ENCODE results near the gene TMEM135.
"Not testable (repeated sequence)": the region's sequence is repeated elsewhere in the genome, so short reads cannot be mapped to it uniquely, and the experiment has no call there.

Gene TMEM135

DNA sequence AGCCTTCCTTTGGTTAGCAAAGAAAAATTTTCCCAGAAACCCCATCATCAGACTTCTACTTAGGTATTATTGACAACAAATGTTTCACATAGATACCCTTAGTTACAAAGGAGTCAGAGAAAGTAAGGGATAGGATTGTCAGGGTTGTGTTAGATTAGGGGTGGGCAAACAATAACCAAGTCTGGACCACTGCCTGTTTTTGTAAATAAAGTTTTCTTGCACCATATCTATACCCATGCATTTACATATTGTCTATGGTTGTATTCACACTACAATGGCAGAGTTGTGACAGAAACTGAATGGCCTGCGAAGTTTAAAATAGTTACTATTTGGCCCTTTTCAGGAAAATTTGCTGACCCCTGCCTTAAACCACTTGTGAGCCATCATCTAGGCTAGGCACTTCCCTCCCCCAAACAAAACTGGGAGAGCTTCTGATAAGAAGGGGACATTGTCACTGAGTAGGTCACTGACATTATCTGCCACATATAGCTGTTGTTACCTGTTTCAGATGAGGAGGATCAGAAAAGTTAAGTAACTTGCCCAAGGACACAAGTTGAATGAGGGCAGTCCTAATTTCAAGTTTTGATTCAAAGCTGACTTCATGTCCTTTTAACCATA, 40.7 kb upstream of the TMEM135 start:
- no peak overlapping the region for H3K4me3 ChIP-seq (ENCODE audit: low read depth, low read length)

DNA sequence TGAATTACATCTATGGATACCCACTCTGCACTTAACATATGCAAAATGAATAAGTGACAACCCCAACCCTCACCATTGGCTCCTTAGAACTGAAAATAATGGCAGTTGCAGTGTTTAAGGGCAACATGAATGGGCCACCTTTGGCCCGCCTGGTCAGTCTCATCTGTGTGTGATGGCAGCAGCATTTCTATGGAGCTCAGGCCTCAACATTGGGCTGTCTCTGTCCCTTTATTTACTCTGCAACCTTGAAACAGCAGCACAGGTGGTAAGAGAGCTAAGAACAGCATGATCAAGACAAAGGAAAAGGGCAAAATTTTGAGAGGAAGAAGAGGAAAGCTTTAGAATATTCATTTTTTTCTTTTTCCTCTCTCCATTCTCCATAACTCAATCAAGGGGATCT, 38.3 kb upstream of the TMEM135 start:
- H3K4me3 ChIP-seq (ENCODE audit: low read depth, low read length), result no peak overlapping the region
- TF ChIP-seq, protein P1, sequence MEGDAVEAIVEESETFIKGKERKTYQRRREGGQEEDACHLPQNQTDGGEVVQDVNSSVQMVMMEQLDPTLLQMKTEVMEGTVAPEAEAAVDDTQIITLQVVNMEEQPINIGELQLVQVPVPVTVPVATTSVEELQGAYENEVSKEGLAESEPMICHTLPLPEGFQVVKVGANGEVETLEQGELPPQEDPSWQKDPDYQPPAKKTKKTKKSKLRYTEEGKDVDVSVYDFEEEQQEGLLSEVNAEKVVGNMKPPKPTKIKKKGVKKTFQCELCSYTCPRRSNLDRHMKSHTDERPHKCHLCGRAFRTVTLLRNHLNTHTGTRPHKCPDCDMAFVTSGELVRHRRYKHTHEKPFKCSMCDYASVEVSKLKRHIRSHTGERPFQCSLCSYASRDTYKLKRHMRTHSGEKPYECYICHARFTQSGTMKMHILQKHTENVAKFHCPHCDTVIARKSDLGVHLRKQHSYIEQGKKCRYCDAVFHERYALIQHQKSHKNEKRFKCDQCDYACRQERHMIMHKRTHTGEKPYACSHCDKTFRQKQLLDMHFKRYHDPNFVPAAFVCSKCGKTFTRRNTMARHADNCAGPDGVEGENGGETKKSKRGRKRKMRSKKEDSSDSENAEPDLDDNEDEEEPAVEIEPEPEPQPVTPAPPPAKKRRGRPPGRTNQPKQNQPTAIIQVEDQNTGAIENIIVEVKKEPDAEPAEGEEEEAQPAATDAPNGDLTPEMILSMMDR (IDR thresholded peaks at IDR 0.05; ENCODE audit: low read depth, low read length), result no peak

More for the DNA sequence above, 40.7 kb upstream of the TMEM135 start:
- TF ChIP-seq, protein P1 (IDR thresholded peaks at IDR 0.05; ENCODE audit: low read depth, low read length), result no peak

DNA sequence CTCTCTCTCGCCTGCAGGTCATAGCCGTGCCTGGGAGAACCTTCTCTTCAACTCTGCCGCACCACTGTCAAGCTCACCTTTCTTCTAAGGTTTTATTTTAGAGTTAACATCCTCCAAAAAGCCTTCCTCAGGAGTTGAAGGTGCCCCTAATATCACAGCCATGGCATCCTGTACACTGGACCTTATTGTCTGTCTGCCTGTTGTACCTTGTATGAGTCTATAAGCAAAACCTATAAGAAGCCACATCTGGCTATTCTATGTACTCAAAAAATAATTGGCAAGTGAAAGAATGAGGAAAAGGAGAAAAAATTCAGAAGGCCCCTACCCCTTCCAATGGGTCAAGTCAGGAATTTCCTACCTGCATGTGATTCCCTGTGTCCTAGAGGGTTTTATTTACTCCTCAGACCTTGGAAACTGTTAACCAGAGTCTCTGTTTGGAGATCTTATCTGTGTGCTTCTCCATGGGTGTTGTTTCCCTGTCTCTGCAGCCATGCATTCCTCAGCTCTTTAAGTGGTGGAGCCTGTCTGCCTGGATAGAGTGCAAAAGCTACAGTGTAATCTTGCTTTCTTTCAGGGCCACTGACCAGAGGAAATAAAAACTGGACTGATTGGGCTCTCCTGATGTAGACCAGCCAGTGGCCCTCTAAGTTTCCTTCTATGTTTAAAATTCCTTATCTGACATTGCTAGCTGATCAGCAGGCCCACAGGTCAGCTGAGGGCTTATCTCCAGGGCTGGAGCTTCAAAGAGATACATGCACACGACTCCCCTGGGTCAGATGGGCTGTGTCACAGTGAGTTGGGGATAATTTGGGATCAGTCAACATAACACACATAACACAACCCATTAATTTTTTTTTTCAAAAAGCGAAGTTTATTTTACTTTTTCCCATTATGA, 37.6 kb upstream of the TMEM135 start:
- no peak overlapping the region for H3K4me3 ChIP-seq (ENCODE audit: low read depth, low read length)
- TF ChIP-seq, protein P1 (IDR thresholded peaks at IDR 0.05; ENCODE audit: low read depth, low read length), result no peak

DNA sequence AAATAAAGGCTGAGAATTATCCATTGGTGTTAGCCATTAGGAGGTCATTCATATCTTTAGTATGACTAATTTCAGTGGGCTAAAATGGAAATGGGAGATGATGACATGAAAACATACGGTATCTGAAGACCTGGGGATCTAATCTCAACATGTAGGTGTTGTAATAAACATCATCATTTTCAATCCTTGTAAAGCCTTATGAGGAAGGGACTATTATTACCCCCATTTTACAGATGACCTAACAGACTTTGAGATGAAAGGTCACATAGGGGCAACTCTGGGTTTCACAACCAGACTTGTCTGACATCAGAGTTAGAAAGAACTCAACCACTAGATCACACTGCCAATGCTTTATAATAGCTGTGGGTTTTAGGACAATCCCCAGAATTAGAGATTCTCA, 34.8 kb upstream of the TMEM135 start:
- TF ChIP-seq, protein P1 (IDR thresholded peaks at IDR 0.05; ENCODE audit: low read depth, low read length), result no peak
- H3K4me3 ChIP-seq (ENCODE audit: low read depth, low read length), result no peak overlapping the region

DNA sequence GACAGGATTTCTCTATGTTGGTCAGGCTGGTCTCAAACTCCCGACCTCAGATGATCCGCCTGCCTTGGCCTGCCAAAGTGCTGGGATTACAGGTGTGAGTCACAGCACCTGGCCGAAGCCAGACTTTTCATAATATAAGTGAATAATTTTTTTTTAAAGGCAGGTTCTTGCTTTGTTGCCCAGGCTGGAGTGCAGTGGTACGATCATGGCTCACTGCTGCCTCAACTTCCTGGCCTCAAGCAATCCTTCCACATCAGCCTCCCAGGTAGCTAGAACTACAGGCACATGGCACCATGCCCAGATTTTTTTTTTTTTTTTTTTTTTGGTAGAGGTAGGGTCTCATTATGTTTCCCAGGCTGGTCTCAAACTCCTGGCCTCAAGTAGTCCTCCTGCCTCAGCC, 33.5 kb upstream of the TMEM135 start:
- H3K4me3 ChIP-seq (ENCODE audit: low read depth, low read length), result not testable (repeated sequence)

DNA sequence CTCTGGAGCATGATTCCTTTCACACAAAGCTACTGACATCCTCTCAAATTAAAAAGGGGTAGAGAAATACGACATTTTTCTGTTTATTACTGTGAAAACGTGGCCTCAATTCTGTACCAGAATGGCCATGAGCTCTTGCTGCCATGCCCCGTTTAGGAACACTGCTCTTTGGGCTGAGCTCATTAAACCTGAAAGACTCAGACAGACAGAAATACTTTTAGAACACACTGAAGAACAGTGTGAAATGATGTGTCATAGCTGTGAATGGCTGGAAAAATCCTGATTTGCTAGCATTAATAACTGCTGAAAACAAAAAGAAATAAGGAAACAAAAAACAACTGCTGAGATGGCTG, 32.2 kb upstream of the TMEM135 start:
- TF ChIP-seq, protein P1 (IDR thresholded peaks at IDR 0.05; ENCODE audit: low read depth, low read length), result no peak
- no peak overlapping the region for H3K4me3 ChIP-seq (ENCODE audit: low read depth, low read length)

DNA sequence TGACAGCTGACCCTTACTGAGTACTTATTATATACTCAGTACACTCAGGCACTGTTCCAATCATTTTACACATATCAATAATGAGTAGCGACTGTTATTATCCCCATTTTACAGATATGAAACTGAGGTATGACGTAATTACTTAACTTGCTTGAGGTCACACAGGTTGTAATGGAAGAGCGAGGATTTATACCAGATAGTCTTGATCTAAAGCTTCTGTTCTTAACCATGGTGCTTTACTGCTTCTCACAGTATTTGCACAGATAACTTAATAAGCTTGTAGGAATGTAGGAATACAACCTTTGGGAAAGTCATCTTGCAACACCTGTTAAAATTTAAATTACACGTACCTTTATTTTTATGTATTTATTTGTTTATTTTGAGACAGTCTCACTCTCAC, 31.7 kb upstream of the TMEM135 start:
- no peak overlapping the region for H3K4me3 ChIP-seq (ENCODE audit: low read depth, low read length)
- TF ChIP-seq, protein P1 (IDR thresholded peaks at IDR 0.05; ENCODE audit: low read depth, low read length), result no peak

All from WI38 (cell line).